HG03558 (cell line): ENCODE measurements around the gene LAG3.

Experiments used
- ATAC-seq: cut with Tn5 transposase; IDR thresholded peaks from one replicate; pipeline ENCODE4 v1.9.1; 2021; ENCODE audit warnings: moderate number of reproducible peaks; ENCODE audit not compliant: unreplicated experiment; ENCODE audit errors: extremely low read depth

The LAG3 gene

GRCh38 chr12:6752921-6753771 is 19.2 kb upstream of the LAG3 start, which contains the start of gene MLF2:
Gene MLF2, minus strand, starts transcription at chr12:6753141. Its CDS starts 807 bp downstream, at chr12:6752334.
- ATAC-seq, result peak; percentile 65

- no peak for ATAC-seq
Measured at GRCh38 chr12:6753772-6754356, 18.5 kb upstream of the LAG3 start.

GRCh38 chr12:6754411-6754810 is 17.9 kb upstream of the LAG3 start:
- ATAC-seq, result no peak

- ATAC-seq, result no peak
Measured at GRCh38 chr12:6757028-6757690, 15.2 kb upstream of the LAG3 start.

- no peak for ATAC-seq
Measured at GRCh38 chr12:6758506-6759095, 13.7 kb upstream of the LAG3 start.

- ATAC-seq, result no peak
Measured at GRCh38 chr12:6759741-6760140, 12.6 kb upstream of the LAG3 start.

- ATAC-seq, result no peak
Measured at GRCh38 chr12:6763380-6763779, 8.9 kb upstream of the LAG3 start.

GRCh38 chr12:6764011-6764828 is 8.1 kb upstream of the LAG3 start:
- ATAC-seq, result peak; percentile 50

GRCh38 chr12:6765048-6765633 is 7.2 kb upstream of the LAG3 start:
- no peak for ATAC-seq

GRCh38 chr12:6765634-6766581 is 6.4 kb upstream of the LAG3 start, which contains the start of gene PTMS:
Gene PTMS, plus strand, starts transcription at chr12:6766363. Its CDS starts 343 bp downstream, at chr12:6766706.
- no peak for ATAC-seq

- no peak for ATAC-seq
Measured at GRCh38 chr12:6766651-6767349, 5.5 kb upstream of the LAG3 start.

GRCh38 chr12:6767353-6768319 is 4.7 kb upstream of the LAG3 start:
- no peak for ATAC-seq

GRCh38 chr12:6768437-6768914 is 3.8 kb upstream of the LAG3 start:
- no peak for ATAC-seq

- no peak for ATAC-seq
Measured at GRCh38 chr12:6768990-6769389, 3.3 kb upstream of the LAG3 start.

GRCh38 chr12:6769666-6770065 is 2.7 kb upstream of the LAG3 start:
- ATAC-seq, result no peak

- ATAC-seq, result no peak
Measured at GRCh38 chr12:6770094-6770493, 2.2 kb upstream of the LAG3 start.

- no peak for ATAC-seq
Measured at GRCh38 chr12:6770600-6770999, 1.7 kb upstream of the LAG3 start.
